ENCODE data around the gene NEURL1B.

NEURL1B gene

DNA sequence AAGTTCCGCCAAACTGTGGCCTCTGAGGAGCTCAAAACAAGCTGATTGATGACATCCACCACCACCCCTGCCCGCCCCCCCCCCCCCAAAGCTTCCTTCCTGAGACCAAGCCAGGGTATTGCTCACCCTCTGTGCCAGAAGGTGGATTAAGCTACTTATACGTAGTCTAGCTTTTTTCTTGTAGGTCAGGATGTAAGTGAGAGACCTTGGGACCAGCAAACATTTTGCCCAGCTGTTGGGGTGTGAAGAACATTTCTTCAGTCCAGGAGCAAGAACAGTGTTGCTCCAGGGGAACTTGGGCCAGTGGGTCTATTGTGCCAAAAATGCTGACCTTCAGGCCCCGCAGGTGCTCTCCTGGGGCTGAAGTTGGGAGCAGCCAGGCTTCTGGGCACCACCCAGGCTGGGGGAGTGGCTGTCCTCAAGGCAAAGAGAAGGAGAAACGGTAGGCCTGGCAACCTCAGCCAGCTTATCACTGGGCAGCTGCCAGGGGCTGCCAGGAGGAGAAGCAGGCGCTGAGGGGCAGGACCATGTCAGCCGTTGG, 18.0 kb downstream of the NEURL1B start:
- H2AFZ ChIP-seq (ENCODE audit: low read depth, low read length): no peak overlapping the region
- H3K27me3 ChIP-seq (ENCODE audit: control insufficient read depth in 1 of 2, insufficient read depth in 1 of 2, low read length in 2 of 2): no peaks in the 10 kb centered on the region
- H3K79me1 ChIP-seq (replicated peaks; ENCODE audit: low read length, poor library complexity, severe bottlenecking): no peaks in the 10 kb centered on the region
- no peak overlapping the region for H3K27ac ChIP-seq (ENCODE audit: low read length, poor library complexity, severe bottlenecking)
- H2BK5ac ChIP-seq (ENCODE audit: low read depth, low read length, poor library complexity, severe bottlenecking): no peak overlapping the region
- H3K4ac ChIP-seq (ENCODE audit: low read depth in 1 of 2, low read length in 2 of 2): peak overlapping the region; percentile 15 to 96
- H2BK12ac ChIP-seq (ENCODE audit: low read length in 2 of 2): peak overlapping the region; percentile 59 to 99
- peaks cover 9% of the 10 kb centered on the region for H3K4me1 ChIP-seq (ENCODE audit: control insufficient read depth, insufficient read depth, low read depth, low read length)
- H3K9ac ChIP-seq (ENCODE audit: low read length): no peak overlapping the region
- DNase-seq: peak; percentile 48
- peak overlapping the region; percentile 82 to 90 for H3K18ac ChIP-seq (ENCODE audit: low read depth in 1 of 2, low read length in 2 of 2)
- peak overlapping the region; percentile 36 for H2BK120ac ChIP-seq (ENCODE audit: low read depth, low read length)
- WGBS: 56% methylated on average over 6 of the region's 7 CpGs
- H3K4me3 ChIP-seq (ENCODE audit: insufficient read depth in 1 of 2, low read depth in 1 of 2, low read length in 2 of 2): no peak overlapping the region
- no peaks in the 10 kb centered on the region for H3K9me3 ChIP-seq (ENCODE audit: control insufficient read depth, low read length)
- no peak overlapping the region for H3K4me2 ChIP-seq (ENCODE audit: low read length, poor library complexity, severe bottlenecking)
- no peaks in the 10 kb centered on the region for H3K36me3 ChIP-seq (ENCODE audit: control insufficient read depth in 1 of 2, insufficient read depth in 2 of 2, low read depth in 1 of 2, low read length in 2 of 2)
- no peak overlapping the region for H3K23ac ChIP-seq (ENCODE audit: low read length in 2 of 2)
- H4K8ac ChIP-seq (ENCODE audit: low read length): peak overlapping the region; percentile 45
- peak overlapping the region in 1 of 2 experiments; percentile 75 for H3K14ac ChIP-seq (ENCODE audit: low read length in 2 of 2)
- peak overlapping the region; percentile 1 for H2AK5ac ChIP-seq (ENCODE audit: low read length, severe bottlenecking)
- H2BK15ac ChIP-seq (ENCODE audit: low read depth, poor library complexity, severe bottlenecking): peak overlapping the region; percentile 66
- peak overlapping the region; percentile 79 for H4K91ac ChIP-seq (ENCODE audit: low read length)

DNA sequence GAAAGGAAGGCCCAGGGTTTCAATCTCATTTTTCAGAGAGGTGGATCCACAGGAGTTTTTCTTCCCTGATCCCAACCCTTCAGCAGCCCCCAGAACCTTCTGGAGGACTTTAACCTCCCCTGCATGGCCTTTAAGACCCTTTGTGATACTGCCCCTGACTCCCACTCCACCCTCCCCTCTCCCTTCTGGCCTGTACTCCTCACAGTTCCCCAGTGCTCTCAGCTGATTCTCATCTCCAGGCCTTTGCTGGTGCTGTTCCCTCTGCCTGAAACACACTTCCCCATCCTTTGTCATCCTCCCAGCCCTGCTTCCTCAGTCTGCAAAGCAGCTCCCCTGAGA, 18.5 kb downstream of the NEURL1B start:
- Histone ChIP-seq H2AFZ (ENCODE audit: low read depth, low read length) (no peak overlapping the region), H3K9ac (ENCODE audit: low read length) (no peak overlapping the region), H4K91ac (ENCODE audit: low read length) (peak overlapping the region; percentile 73), H3K4me1 (ENCODE audit: control insufficient read depth, insufficient read depth, low read depth, low read length) (peaks cover 9% of the 10 kb centered on the region), H4K8ac (ENCODE audit: low read length) (peak overlapping the region; percentile 45), H3K79me1 (replicated peaks; ENCODE audit: low read length, poor library complexity, severe bottlenecking) (no peaks in the 10 kb centered on the region), H3K4me2 (ENCODE audit: low read length, poor library complexity, severe bottlenecking) (no peak overlapping the region), H2BK15ac (ENCODE audit: low read depth, poor library complexity, severe bottlenecking) (no peak overlapping the region), H2BK5ac (ENCODE audit: low read depth, low read length, poor library complexity, severe bottlenecking) (no peak overlapping the region), H2BK12ac (ENCODE audit: low read length in 2 of 2) (peak overlapping the region; percentile 7 to 99), H2BK120ac (ENCODE audit: low read depth, low read length) (peak overlapping the region; percentile 36), H3K18ac (ENCODE audit: low read depth in 1 of 2, low read length in 2 of 2) (peak overlapping the region; percentile 63 to 90), H3K14ac (ENCODE audit: low read length in 2 of 2) (peak overlapping the region in 1 of 2 experiments; percentile 30), H3K27ac (ENCODE audit: low read length, poor library complexity, severe bottlenecking) (peak overlapping the region; percentile 27), H3K27me3 (ENCODE audit: control insufficient read depth in 1 of 2, insufficient read depth in 1 of 2, low read length in 2 of 2) (no peaks in the 10 kb centered on the region), H3K9me3 (ENCODE audit: control insufficient read depth, low read length) (no peaks in the 10 kb centered on the region), H2AK5ac (ENCODE audit: low read length, severe bottlenecking) (peak overlapping the region; percentile 27), H3K4ac (ENCODE audit: low read depth in 1 of 2, low read length in 2 of 2) (peak overlapping the region; percentile 31 to 96), H3K36me3 (ENCODE audit: control insufficient read depth in 1 of 2, insufficient read depth in 2 of 2, low read depth in 1 of 2, low read length in 2 of 2) (no peaks in the 10 kb centered on the region), H3K23ac (ENCODE audit: low read length in 2 of 2) (peak overlapping the region in 1 of 2 experiments; percentile 75), H3K4me3 (ENCODE audit: insufficient read depth in 1 of 2, low read depth in 1 of 2, low read length in 2 of 2) (no peak overlapping the region)
- DNase-seq: no peak

DNA sequence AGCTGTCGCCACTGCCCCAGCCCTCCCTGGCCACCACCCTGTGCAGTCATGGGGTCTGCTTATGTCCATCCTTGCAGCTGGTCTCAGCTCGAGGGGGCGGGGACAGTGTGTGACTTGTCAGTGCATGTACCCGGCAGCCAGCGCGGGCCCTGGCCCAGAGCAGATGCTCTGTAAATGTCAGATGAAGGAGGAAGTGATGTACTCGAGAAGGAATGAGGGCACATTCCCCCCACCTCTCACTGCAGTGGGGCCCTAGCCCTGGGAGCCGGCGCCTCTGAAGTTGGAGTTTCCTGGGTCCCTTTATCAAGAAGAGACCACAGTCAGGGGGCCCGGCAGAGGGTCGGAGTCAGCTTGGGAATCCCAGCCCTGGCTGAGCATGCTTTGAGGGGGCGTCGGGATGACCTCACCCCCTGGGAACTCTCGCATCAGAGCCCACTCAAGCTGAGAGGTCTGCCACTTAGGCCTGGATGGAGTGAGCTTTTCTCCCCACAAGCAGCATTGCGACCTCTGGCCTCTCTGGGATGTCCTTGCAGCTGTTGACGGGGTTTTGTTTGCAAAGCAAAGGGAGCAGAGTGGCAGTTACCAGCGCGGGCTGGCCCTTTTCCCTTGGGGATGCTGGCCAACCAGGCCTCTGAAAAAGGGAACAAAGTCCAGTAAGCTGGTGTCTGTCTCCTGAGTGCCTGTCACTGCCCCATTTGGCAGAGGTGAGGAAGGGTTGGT, 19.0 kb downstream of the NEURL1B start:
- H3K9ac ChIP-seq (ENCODE audit: low read length): peak overlapping the region; percentile 49
- H2AFZ ChIP-seq (ENCODE audit: low read depth, low read length): no peak overlapping the region
- peaks cover 0 to under 1% of the 10 kb centered on the region in 2 experiments for H3K27me3 ChIP-seq (ENCODE audit: control insufficient read depth in 1 of 2, insufficient read depth in 1 of 2, low read length in 2 of 2)
- peak overlapping the region; percentile 27 for H2AK5ac ChIP-seq (ENCODE audit: low read length, severe bottlenecking)
- peak overlapping the region in 1 of 2 experiments; percentile 75 for H3K23ac ChIP-seq (ENCODE audit: low read length in 2 of 2)
- H2BK5ac ChIP-seq (ENCODE audit: low read depth, low read length, poor library complexity, severe bottlenecking): peak overlapping the region; percentile 15
- H2BK120ac ChIP-seq (ENCODE audit: low read depth, low read length): peak overlapping the region; percentile 75
- peak overlapping the region; percentile 63 to 90 for H3K18ac ChIP-seq (ENCODE audit: low read depth in 1 of 2, low read length in 2 of 2)
- H4K91ac ChIP-seq (ENCODE audit: low read length): peak overlapping the region; percentile 73
- H3K27ac ChIP-seq (ENCODE audit: low read length, poor library complexity, severe bottlenecking): peak overlapping the region; percentile 63
- H3K4me2 ChIP-seq (ENCODE audit: low read length, poor library complexity, severe bottlenecking): no peak overlapping the region
- peak overlapping the region; percentile 48 to 96 for H3K4ac ChIP-seq (ENCODE audit: low read depth in 1 of 2, low read length in 2 of 2)
- H2BK12ac ChIP-seq (ENCODE audit: low read length in 2 of 2): peak overlapping the region; percentile 7 to 85
- DNase-seq: peak; percentile 96
- H4K8ac ChIP-seq (ENCODE audit: low read length): peak overlapping the region; percentile 83
- WGBS: 2% methylated on average over 15 of the region's 18 CpGs
- no peaks in the 10 kb centered on the region for H3K36me3 ChIP-seq (ENCODE audit: control insufficient read depth in 1 of 2, insufficient read depth in 2 of 2, low read depth in 1 of 2, low read length in 2 of 2)
- H3K4me1 ChIP-seq (ENCODE audit: control insufficient read depth, insufficient read depth, low read depth, low read length): peaks cover 9% of the 10 kb centered on the region
- H2BK15ac ChIP-seq (ENCODE audit: low read depth, poor library complexity, severe bottlenecking): peak overlapping the region; percentile 38
- no peaks in the 10 kb centered on the region for H3K9me3 ChIP-seq (ENCODE audit: control insufficient read depth, low read length)
- H3K14ac ChIP-seq (ENCODE audit: low read length in 2 of 2): peak overlapping the region in 1 of 2 experiments; percentile 30
- no peaks in the 10 kb centered on the region for H3K79me1 ChIP-seq (replicated peaks; ENCODE audit: low read length, poor library complexity, severe bottlenecking)
- no peak overlapping the region for H3K4me3 ChIP-seq (ENCODE audit: insufficient read depth in 1 of 2, low read depth in 1 of 2, low read length in 2 of 2)

DNA sequence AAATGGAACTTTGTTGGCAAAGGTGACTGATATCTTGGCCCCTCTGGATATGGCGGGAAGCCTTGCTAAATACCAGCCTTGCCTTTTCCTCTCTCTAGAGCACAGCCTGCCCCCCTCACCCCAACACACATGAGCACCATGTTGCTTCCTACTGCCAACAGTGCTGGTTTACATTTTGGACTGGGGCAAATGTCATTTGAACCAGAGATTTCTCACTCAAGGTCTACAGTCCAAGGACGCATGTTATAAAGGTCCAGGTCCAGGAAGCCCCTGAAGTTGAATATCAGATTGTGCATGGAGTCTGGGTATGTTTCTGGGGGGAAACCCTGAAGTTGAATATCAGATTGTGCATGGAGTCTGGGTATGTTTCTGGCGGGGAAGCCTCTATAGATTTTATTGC, 19.9 kb downstream of the NEURL1B start:
- Histone ChIP-seq H4K91ac (ENCODE audit: low read length) (peak overlapping the region; percentile 70), H3K23ac (ENCODE audit: low read length in 2 of 2) (no peak overlapping the region), H2BK120ac (ENCODE audit: low read depth, low read length) (peak overlapping the region; percentile 55), H3K14ac (ENCODE audit: low read length in 2 of 2) (no peak overlapping the region), H3K18ac (ENCODE audit: low read depth in 1 of 2, low read length in 2 of 2) (peak overlapping the region; percentile 74 to 75), H3K27me3 (ENCODE audit: control insufficient read depth in 1 of 2, insufficient read depth in 1 of 2, low read length in 2 of 2) (peaks cover 0 to 5% of the 10 kb centered on the region in 2 experiments), H2AFZ (ENCODE audit: low read depth, low read length) (no peak overlapping the region), H3K79me1 (replicated peaks; ENCODE audit: low read length, poor library complexity, severe bottlenecking) (no peaks in the 10 kb centered on the region), H4K8ac (ENCODE audit: low read length) (peak overlapping the region; percentile 51), H2BK5ac (ENCODE audit: low read depth, low read length, poor library complexity, severe bottlenecking) (no peak overlapping the region), H3K4me3 (ENCODE audit: insufficient read depth in 1 of 2, low read depth in 1 of 2, low read length in 2 of 2) (no peak overlapping the region), H3K36me3 (ENCODE audit: control insufficient read depth in 1 of 2, insufficient read depth in 2 of 2, low read depth in 1 of 2, low read length in 2 of 2) (no peaks in the 10 kb centered on the region), H3K4ac (ENCODE audit: low read depth in 1 of 2, low read length in 2 of 2) (peak overlapping the region in 1 of 2 experiments; percentile 82), H3K27ac (ENCODE audit: low read length, poor library complexity, severe bottlenecking) (no peak overlapping the region), H3K4me2 (ENCODE audit: low read length, poor library complexity, severe bottlenecking) (no peak overlapping the region), H2BK15ac (ENCODE audit: low read depth, poor library complexity, severe bottlenecking) (peak overlapping the region; percentile 63), H3K9ac (ENCODE audit: low read length) (no peak overlapping the region), H2AK5ac (ENCODE audit: low read length, severe bottlenecking) (peak overlapping the region; percentile 34), H3K4me1 (ENCODE audit: control insufficient read depth, insufficient read depth, low read depth, low read length) (peaks cover 9% of the 10 kb centered on the region), H2BK12ac (ENCODE audit: low read length in 2 of 2) (peak overlapping the region; percentile 75 to 96), H3K9me3 (ENCODE audit: control insufficient read depth, low read length) (no peaks in the 10 kb centered on the region)
- DNase-seq: no peak
- WGBS: 97% methylated on average over 2 of the region's 3 CpGs

Data from mesenchymal stem cell (in vitro differentiated cells and primary cell).